OCI-LY7 (cell line): ENCODE measurements around the gene DTNA. TPM values are rescaled to one million over a fixed set of nuclear protein-coding genes. Genes with fewer than 3 reads are reported as not detected.

ENCODE experiments used
- BruUV-seq: library from RNA; stranded (reverse); fragments of 400-500 nt; replicated peaks from 2 replicates; lab custom pipeline; 2021; lab: Mats Ljungman, UMichigan
- CTCF ChIA-PET: fragments of 300-600 bp; sonication (Branson Sonifier 250); formaldehyde crosslinking; loops from one replicate; lab custom pipeline; 2022; ENCODE audit warnings: antibody characterized with exemption; ENCODE audit not compliant: unreplicated experiment; lab: Charles Lee
- POLR2A ChIA-PET: fragments of 300-600 bp; sonication (Branson Sonifier 250); formaldehyde crosslinking; loops from one replicate; lab custom pipeline; 2022; ENCODE audit warnings: antibody characterized with exemption; lab: Charles Lee
- DNase-seq: peaks from one replicate; pipeline ENCODE4 v3.0.0-alpha.2; 2015; ENCODE audit warnings: low spot score
- H2AFZ ChIP-seq: fragments of 200-600 bp; sonication (generic), shearing (Covaris generic); 2 replicates; pipeline ENCODE4 v1.6.1; 2014; ENCODE audit warnings: mild to moderate bottlenecking, antibody characterized with exemption, low read length, moderate library complexity
- H3K27ac ChIP-seq: fragments of 200-600 bp; sonication (generic); 2 replicates; pipeline ENCODE4 v1.5.1; 2014; ENCODE audit warnings: mixed run types, low read depth, mild to moderate bottlenecking, moderate library complexity, low read length, inconsistent platforms; ENCODE audit not compliant: poor library complexity, severe bottlenecking
- H3K36me3 ChIP-seq: fragments of 200-600 bp; sonication (generic); 2 replicates; pipeline ENCODE4 v1.6.1; 2014; ENCODE audit warnings: mild to moderate bottlenecking, antibody characterized with exemption, low read length, moderate library complexity, mixed read lengths; ENCODE audit not compliant: insufficient read depth
- H3K4me1 ChIP-seq: fragments of 200-600 bp; sonication (generic); 2 replicates; pipeline ENCODE4 v1.5.1; 2014; ENCODE audit warnings: mild to moderate bottlenecking, low read length; ENCODE audit not compliant: insufficient read depth, poor library complexity, severe bottlenecking
- H3K4me2 ChIP-seq: fragments of 200-600 bp; sonication (generic); 2 replicates; pipeline ENCODE4 v1.6.1; 2014; ENCODE audit warnings: mild to moderate bottlenecking, low read length
- H3K4me3 ChIP-seq: fragments of 200-600 bp; sonication (generic); 2 replicates; pipeline ENCODE4 v1.5.1; 2014; ENCODE audit warnings: mild to moderate bottlenecking, low read depth, low read length; ENCODE audit not compliant: poor library complexity, severe bottlenecking
- H3K79me2 ChIP-seq: fragments of 200-600 bp; sonication (generic); 2 replicates; pipeline ENCODE4 v1.6.1; 2016; ENCODE audit warnings: low read depth, mild to moderate bottlenecking, low read length, moderate library complexity, mixed read lengths; ENCODE audit not compliant: insufficient read depth
- H3K9me2 ChIP-seq: fragments of 200-600 bp; sonication (generic); 2 replicates; pipeline ENCODE4 v1.6.1; 2016; ENCODE audit warnings: mild to moderate bottlenecking, low read length, mixed read lengths; ENCODE audit not compliant: insufficient read depth
- H3K9me3 ChIP-seq: fragments of 200-600 bp; sonication (generic); 2 replicates; pipeline ENCODE4 v1.6.1; 2014; ENCODE audit warnings: mild to moderate bottlenecking, mixed run types, low read length, mixed read lengths
- H4K20me1 ChIP-seq: fragments of 200-600 bp; sonication (generic); 2 replicates; pipeline ENCODE4 v1.6.1; 2014; ENCODE audit warnings: mild to moderate bottlenecking, antibody characterized with exemption, low read length, moderate library complexity, mixed read lengths; ENCODE audit not compliant: insufficient read depth
- CTCF ChIP-seq: fragments of 200-600 bp; sonication (generic); conservative IDR thresholded peaks from 2 replicates; pipeline ENCODE4 v1.5.1; 2014; ENCODE audit warnings: mild to moderate bottlenecking, antibody characterized with exemption, low read length, moderate library complexity, mixed read lengths
- EZH2phosphoT487 ChIP-seq: fragments of 200-600 bp; sonication (generic); IDR thresholded peaks from 2 replicates; pipeline ENCODE4 v1.6.1; 2018; ENCODE audit warnings: low read depth, borderline replicate concordance, mild to moderate bottlenecking, mixed run types, antibody characterized with exemption, low read length, moderate library complexity, mixed read lengths
- intact Hi-C: fragments of 100-400 bp; cut with micrococcal nuclease; formaldehyde crosslinking; loops from one replicate; pipeline ENCODE4 v1.10.0; 2022; ENCODE audit not compliant: unreplicated experiment
- total RNA-seq, 2 experiments: library from RNA; depleted of rRNA in 1 of 2; stranded (reverse); fragments of >200 nt in 1 of 2; shearing (Covaris generic) in 1 of 2; gene quantifications; 2 replicates each; pipeline ENCODE4 v1.2.3, GENCODE V29; 2014 to 2022

The DTNA gene
- total RNA-seq, 2 experiments from 2014 or later, result 0.16 TPM; not detected in 1

DNA sequence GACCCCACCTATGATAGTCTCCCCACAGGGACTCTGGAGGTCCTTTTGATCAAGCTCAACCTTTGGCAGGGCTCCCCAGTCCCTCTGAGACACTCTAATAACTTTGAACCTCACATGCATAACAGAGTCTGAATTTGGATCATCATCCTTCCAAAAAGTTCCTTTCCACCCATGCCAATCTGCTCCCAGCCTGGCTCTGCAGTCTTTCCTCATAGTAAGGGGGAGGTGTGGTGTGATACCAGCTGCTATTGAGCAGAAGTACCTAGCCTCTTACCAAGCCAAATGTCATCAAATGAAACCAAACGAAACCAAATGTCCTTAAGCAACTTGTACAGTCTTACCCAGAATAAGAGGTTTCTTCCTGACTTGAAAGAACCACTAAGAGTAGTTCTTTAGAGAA, 36.5 kb downstream of the DTNA start:
- Histone ChIP-seq H4K20me1 (no peaks in the 10 kb centered on the region), H3K36me3 (no peaks in the 10 kb centered on the region), H3K4me2 (no peak overlapping the region), H3K9me3 (no peaks in the 10 kb centered on the region), H3K79me2 (no peaks in the 10 kb centered on the region), H3K4me3 (no peak overlapping the region), H3K27ac (no peak overlapping the region), H3K9me2 (no peaks in the 10 kb centered on the region), H3K4me1 (no peaks in the 10 kb centered on the region), H2AFZ (no peak overlapping the region)
- POLR2A ChIA-PET, result no interaction called here
- intact Hi-C loops, result no loop called here
- CTCF ChIA-PET, result no interaction called here
- no peak for TF ChIP-seq EZH2phosphoT487
- no peak for TF ChIP-seq CTCF
- no peak for DNase-seq
- BruUV-seq, result no TSS peak

DNA sequence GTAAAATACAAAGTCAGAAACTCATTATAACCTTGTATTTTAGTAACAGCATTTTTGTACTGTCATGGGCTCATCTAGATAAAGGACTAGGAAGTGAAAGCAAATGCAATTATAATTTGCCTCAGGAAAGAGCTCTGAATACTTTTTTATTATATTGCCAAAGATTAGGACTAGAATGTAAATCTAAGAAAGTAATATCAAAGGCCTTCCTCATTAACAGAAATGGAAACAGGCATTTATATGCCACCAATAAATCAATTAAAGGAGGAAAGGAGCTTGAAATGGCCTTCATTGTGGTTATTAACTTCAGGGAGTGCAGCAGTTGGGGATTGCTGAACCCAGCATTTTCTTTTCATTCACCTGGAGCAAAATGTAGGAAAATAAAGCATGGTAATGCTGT, 39.6 kb downstream of the DTNA start:
- ChIA-PET POLR2A (interaction anchor here (0.7 kb wide), 1 partner anchor 679 kb away, joined by 3 read pairs; no protein-coding TSS in a partner anchor), CTCF (no interaction called here)
- no peaks in the 10 kb centered on the region for H3K4me1 ChIP-seq
- no peak overlapping the region for H3K4me2 ChIP-seq
- TF ChIP-seq EZH2phosphoT487, result no peak
- intact Hi-C loops, result no loop called here
- no peaks in the 10 kb centered on the region for H3K9me3 ChIP-seq
- no peak for DNase-seq
- no peaks in the 10 kb centered on the region for H4K20me1 ChIP-seq
- no peak overlapping the region for H2AFZ ChIP-seq
- no peak overlapping the region for H3K27ac ChIP-seq
- H3K36me3 ChIP-seq, result no peaks in the 10 kb centered on the region
- BruUV-seq, result no TSS peak
- no peaks in the 10 kb centered on the region for H3K9me2 ChIP-seq
- H3K4me3 ChIP-seq, result no peak overlapping the region
- no peaks in the 10 kb centered on the region for H3K79me2 ChIP-seq

GRCh38 chr18:34752056-34752455, 42.0 kb downstream of the DTNA start:
- Histone ChIP-seq H3K9me3 (no peaks in the 10 kb centered on the region), H3K27ac (no peak overlapping the region), H3K79me2 (no peaks in the 10 kb centered on the region), H3K4me1 (no peaks in the 10 kb centered on the region), H3K4me2 (no peak overlapping the region), H3K4me3 (no peak overlapping the region), H4K20me1 (no peaks in the 10 kb centered on the region), H2AFZ (no peak overlapping the region), H3K9me2 (no peaks in the 10 kb centered on the region), H3K36me3 (no peaks in the 10 kb centered on the region)
- ChIA-PET CTCF (no interaction called here), POLR2A (no interaction called here)
- TF ChIP-seq EZH2phosphoT487, result no peak
- no peak for TF ChIP-seq CTCF
- intact Hi-C loops, result no loop called here
- DNase-seq, result no peak
- no TSS peak for BruUV-seq
